Panc1 (cell line): Measurements from ENCODE around the gene ARHGAP6. TPM values are rescaled to one million over a fixed set of nuclear protein-coding genes. Genes with fewer than 3 reads are reported as not detected.

ENCODE experiments used
- ATAC-seq: fragments of 200-7000 bp; cut with Tn5 transposase; 2 replicates; pipeline ENCODE4 v1.9.1; 2020; ENCODE audit warnings: mild to moderate bottlenecking, moderate library complexity
- BruUV-seq: library from RNA; stranded (reverse); fragments of 400-500 nt; replicated peaks from 2 replicates; lab custom pipeline; 2021; lab: Mats Ljungman, UMichigan
- CTCF ChIA-PET: fragments of 300-600 bp; sonication (Branson Sonifier 250); formaldehyde crosslinking; loops from one replicate; lab custom pipeline; 2022; ENCODE audit warnings: antibody characterized with exemption; lab: Charles Lee
- POLR2A ChIA-PET: fragments of 300-600 bp; sonication (Branson Sonifier 250); formaldehyde crosslinking; loops from one replicate; lab custom pipeline; 2022; ENCODE audit warnings: antibody characterized with exemption; lab: Charles Lee
- DNase-seq: peaks from one replicate; pipeline ENCODE4 v3.0.0-alpha.2; 2010; ENCODE audit warnings: low read depth, low spot score
- H3K27ac ChIP-seq: 2 replicates; pipeline ENCODE4 v1.5.1; 2011; ENCODE audit warnings: mild to moderate bottlenecking, low read length, inconsistent platforms
- H3K27me3 ChIP-seq: fragments of 200-500 bp; sonication (Bioruptor generic); 2 replicates; pipeline ENCODE4 v1.6.0; 2014; ENCODE audit warnings: low read length, inconsistent platforms; ENCODE audit not compliant: control insufficient read depth, insufficient read depth
- H3K36me3 ChIP-seq: fragments of 200-500 bp; sonication (Bioruptor generic); 2 replicates; pipeline ENCODE4 v1.5.1; 2014; ENCODE audit warnings: inconsistent platforms, mild to moderate bottlenecking, low read length, moderate library complexity; ENCODE audit not compliant: control insufficient read depth, insufficient read depth
- H3K4me1 ChIP-seq: 2 replicates; pipeline ENCODE4 v1.5.1; 2011; ENCODE audit warnings: inconsistent platforms, mild to moderate bottlenecking, low read length, moderate library complexity; ENCODE audit not compliant: control insufficient read depth, insufficient read depth
- H3K4me3 ChIP-seq, 2 experiments: 2 replicates each; pipeline ENCODE4 v1.5.1; 2011 to 2012; ENCODE audit warnings: low read depth in 2 of 2, low read length in 2 of 2, mild to moderate bottlenecking in 2 of 2, inconsistent platforms in 1 of 2, moderate library complexity in 1 of 2
- H3K9me3 ChIP-seq: fragments of 200-500 bp; sonication (Bioruptor generic); 2 replicates; pipeline ENCODE4 v1.5.1; 2014; ENCODE audit warnings: low read depth, mild to moderate bottlenecking, inconsistent platforms, low read length, moderate library complexity; ENCODE audit not compliant: control insufficient read depth, insufficient read depth
- CTCF ChIP-seq: fragments of 450-650 bp; IDR thresholded peaks from 2 replicates; pipeline ENCODE4 v1.5.1; 2017; ENCODE audit warnings: mild to moderate bottlenecking
- POLR2AphosphoS5 ChIP-seq: IDR thresholded peaks from 2 replicates; pipeline ENCODE4 v1.6.1; 2012; ENCODE audit warnings: mild to moderate bottlenecking, low read depth, low read length, moderate library complexity
- REST ChIP-seq, 2 experiments: IDR thresholded peaks; 2 replicates each; pipeline ENCODE4 v1.6.1; 2011 to 2012; ENCODE audit warnings: low read depth in 2 of 2, control low read depth in 1 of 2, low read length in 1 of 2, mild to moderate bottlenecking in 1 of 2, moderate library complexity in 1 of 2; ENCODE audit not compliant: insufficient read depth in 1 of 2
- SIN3A ChIP-seq: IDR thresholded peaks from 2 replicates; pipeline ENCODE4 v1.6.1; 2012; ENCODE audit warnings: low read depth, mild to moderate bottlenecking, low read length, moderate library complexity, borderline replicate concordance; ENCODE audit not compliant: insufficient read depth
- TCF7L2 ChIP-seq: IDR thresholded peaks from 2 replicates; pipeline ENCODE4 v1.6.1; 2011; ENCODE audit warnings: mild to moderate bottlenecking, low read depth, low read length, inconsistent platforms
- in situ Hi-C: cut with HindIII; loops from 2 replicates; pipeline ENCODE4 v1.10.0; 2016; ENCODE audit warnings: low sequenced_read_pairs, low pct_unique_long_range_greater_than_20kb
- intact Hi-C: fragments of 100-400 bp; cut with micrococcal nuclease; formaldehyde crosslinking; loops from one replicate; pipeline ENCODE4 v1.10.0; 2022; ENCODE audit not compliant: unreplicated experiment
- total RNA-seq: library from RNA; stranded (reverse); gene quantifications from one replicate; pipeline ENCODE4 v1.2.1, GENCODE V29; 2021; ENCODE audit not compliant: unreplicated experiment

The ARHGAP6 gene
- total RNA-seq, 1 experiment from 2014 or later, result 0.13 TPM

GRCh38 chrX:11159149-11159548 is 506.6 kb downstream of the ARHGAP6 start:
- intact Hi-C loops, result no loop called here
- DNase-seq (no peak), ATAC-seq (no peak)
- TF ChIP-seq SIN3A (no peak), CTCF (no peak), POLR2AphosphoS5 (no peak), REST (IDR thresholded peaks at IDR 0.05; ENCODE audit: insufficient read depth in 1 of 2, low read depth in 2 of 2, low read length in 1 of 2) (no peak), TCF7L2 (no peak)
- Histone ChIP-seq H3K36me3 (no peaks in the 10 kb centered on the region), H3K27ac (no peak overlapping the region), H3K27me3 (no peaks in the 10 kb centered on the region; the same call in 1 of the 2 replicates), H3K9me3 (no peaks in the 10 kb centered on the region), H3K4me3 (no peak overlapping the region), H3K4me1 (no peaks in the 10 kb centered on the region)
- POLR2A ChIA-PET, result no interaction called here
- BruUV-seq, result no TSS peak
- CTCF ChIA-PET, result no interaction called here
- in situ Hi-C loops, result no loop called here

- Histone ChIP-seq H3K9me3 (no peaks in the 10 kb centered on the region), H3K36me3 (no peaks in the 10 kb centered on the region), H3K4me1 (no peaks in the 10 kb centered on the region), H3K27me3 (no peaks in the 10 kb centered on the region), H3K27ac (no peak overlapping the region), H3K4me3 (no peak overlapping the region)
- ChIA-PET CTCF (no interaction called here), POLR2A (no interaction called here)
- intact Hi-C loops, result no loop called here
- BruUV-seq, result no TSS peak
- no peak for DNase-seq
- in situ Hi-C loops, result no loop called here
- ATAC-seq, result no peak
- no peak for TF ChIP-seq SIN3A
- TF ChIP-seq TCF7L2, result no peak
- no peak for TF ChIP-seq CTCF
- TF ChIP-seq POLR2AphosphoS5, result no peak
- TF ChIP-seq REST (IDR thresholded peaks at IDR 0.05; ENCODE audit: insufficient read depth in 1 of 2, low read depth in 2 of 2, low read length in 1 of 2), result no peak
These were observed 513.7 kb downstream of the ARHGAP6 start for GRCh38 chrX:11151799-11152559.
